ENCODE results near the gene EAF2.

EAF2 gene

GRCh38 chr3:121817753-121818152 lies 17.3 kb upstream of the EAF2 start:
- Histone ChIP-seq H2BK120ac (ENCODE audit: low read depth, low read length) (no peak overlapping the region), H3K23ac (ENCODE audit: low read depth, low read length, poor library complexity) (no peak overlapping the region), H3K4me1 (ENCODE audit: control insufficient read depth in 2 of 2, insufficient read depth in 1 of 2, low read depth in 1 of 2, low read length in 2 of 2) (no peaks in the 10 kb centered on the region), H3K4me3 (ENCODE audit: low read length in 2 of 2) (no peak overlapping the region), H3K27ac (replicated peaks; ENCODE audit: low read length) (no peak overlapping the region), H3K27me3 (ENCODE audit: control insufficient read depth in 3 of 3, insufficient read depth in 3 of 3, low read depth in 1 of 3, low read length in 3 of 3) (no peaks in the 10 kb centered on the region), H4K91ac (ENCODE audit: low read depth, low read length, poor library complexity) (no peak overlapping the region), H2AFZ (ENCODE audit: low read length) (no peak overlapping the region), H4K8ac (ENCODE audit: low read depth, low read length) (no peak overlapping the region), H2BK12ac (ENCODE audit: low read length) (no peak overlapping the region), H3K18ac (ENCODE audit: low read length) (no peak overlapping the region), H2BK15ac (ENCODE audit: low read length) (no peak overlapping the region), H3K4ac (ENCODE audit: low read length) (no peak overlapping the region), H3K79me1 (ENCODE audit: low read depth, low read length) (peaks cover 2% of the 10 kb centered on the region), H3K36me3 (replicated peaks in 1 of 2; ENCODE audit: control insufficient read depth in 2 of 2, insufficient read depth in 2 of 2, low read length in 2 of 2) (peaks cover 9 to 59% of the 10 kb centered on the region in 2 donors), H3K9me3 (replicated peaks in 1 of 2; ENCODE audit: control insufficient read depth in 2 of 2, insufficient read depth in 1 of 2, low read depth in 1 of 2, low read length in 2 of 2) (peaks cover 0 to 37% of the 10 kb centered on the region in 2 donors), H3K4me2 (ENCODE audit: insufficient read depth, low read length, poor library complexity, severe bottlenecking) (no peak overlapping the region), H2BK5ac (ENCODE audit: low read length) (no peak overlapping the region), H3K9ac (ENCODE audit: low read depth, low read length, poor library complexity) (no peak overlapping the region), H3K14ac (ENCODE audit: low read length) (no peak overlapping the region), H2AK5ac (ENCODE audit: low read depth, low read length) (no peak overlapping the region)
- DNase-seq (ENCODE audit: low spot score), result no peak

DNA sequence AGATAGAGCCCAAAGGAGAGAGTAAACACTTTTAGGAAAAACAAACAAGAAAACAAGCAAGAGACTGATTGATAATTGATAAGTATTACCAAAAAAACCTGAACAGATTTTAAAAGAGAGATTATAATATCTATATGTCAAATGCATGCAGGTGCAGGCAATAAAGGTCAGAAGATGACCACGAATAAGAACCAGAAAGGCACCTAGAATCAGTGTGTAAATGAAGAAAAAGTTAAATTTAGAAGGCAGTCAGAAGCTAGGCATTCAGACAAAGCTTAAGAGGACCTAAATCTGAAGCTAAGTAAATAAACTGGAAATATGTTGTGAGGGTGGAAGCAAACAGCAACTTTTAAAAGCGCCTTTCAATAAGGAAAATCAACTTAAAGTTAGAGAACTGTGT lies 16.4 kb upstream of the EAF2 start:
- DNase-seq (ENCODE audit: low spot score), result no peak
- Histone ChIP-seq H3K27ac (replicated peaks; ENCODE audit: low read length) (no peak overlapping the region), H2BK5ac (ENCODE audit: low read length) (no peak overlapping the region), H4K91ac (ENCODE audit: low read depth, low read length, poor library complexity) (no peak overlapping the region), H3K36me3 (replicated peaks in 1 of 2; ENCODE audit: control insufficient read depth in 2 of 2, insufficient read depth in 2 of 2, low read length in 2 of 2) (peaks cover 9 to 66% of the 10 kb centered on the region in 2 donors), H3K23ac (ENCODE audit: low read depth, low read length, poor library complexity) (no peak overlapping the region), H4K8ac (ENCODE audit: low read depth, low read length) (no peak overlapping the region), H2BK15ac (ENCODE audit: low read length) (no peak overlapping the region), H3K4me3 (ENCODE audit: low read length in 2 of 2) (no peak overlapping the region), H2BK12ac (ENCODE audit: low read length) (no peak overlapping the region), H3K9me3 (replicated peaks in 1 of 2; ENCODE audit: control insufficient read depth in 2 of 2, insufficient read depth in 1 of 2, low read depth in 1 of 2, low read length in 2 of 2) (peaks cover 0 to 45% of the 10 kb centered on the region in 2 donors), H2AK5ac (ENCODE audit: low read depth, low read length) (no peak overlapping the region), H3K9ac (ENCODE audit: low read depth, low read length, poor library complexity) (no peak overlapping the region), H3K4ac (ENCODE audit: low read length) (no peak overlapping the region), H3K14ac (ENCODE audit: low read length) (no peak overlapping the region), H2BK120ac (ENCODE audit: low read depth, low read length) (no peak overlapping the region), H3K27me3 (ENCODE audit: control insufficient read depth in 3 of 3, insufficient read depth in 3 of 3, low read depth in 1 of 3, low read length in 3 of 3) (no peaks in the 10 kb centered on the region), H3K4me2 (ENCODE audit: insufficient read depth, low read length, poor library complexity, severe bottlenecking) (no peak overlapping the region), H3K4me1 (ENCODE audit: control insufficient read depth in 2 of 2, insufficient read depth in 1 of 2, low read depth in 1 of 2, low read length in 2 of 2) (no peaks in the 10 kb centered on the region), H3K18ac (ENCODE audit: low read length) (no peak overlapping the region), H2AFZ (ENCODE audit: low read length) (no peak overlapping the region), H3K79me1 (ENCODE audit: low read depth, low read length) (peaks cover 2% of the 10 kb centered on the region)
- no CpG with 5 or more reads among the region's 2 CpGs for WGBS, 2 donors (ENCODE audit: extremely low coverage in 2 of 2, insufficient read length in 2 of 2, insufficient replicate concordance in 1 of 2)

GRCh38 chr3:121819236-121819635 lies 15.8 kb upstream of the EAF2 start:
- Histone ChIP-seq H3K18ac (ENCODE audit: low read length) (no peak overlapping the region), H4K8ac (ENCODE audit: low read depth, low read length) (no peak overlapping the region), H2BK5ac (ENCODE audit: low read length) (no peak overlapping the region), H2BK12ac (ENCODE audit: low read length) (no peak overlapping the region), H4K91ac (ENCODE audit: low read depth, low read length, poor library complexity) (no peak overlapping the region), H3K4me3 (ENCODE audit: low read length in 2 of 2) (no peak overlapping the region), H3K4me2 (ENCODE audit: insufficient read depth, low read length, poor library complexity, severe bottlenecking) (no peak overlapping the region), H3K14ac (ENCODE audit: low read length) (no peak overlapping the region), H2BK120ac (ENCODE audit: low read depth, low read length) (no peak overlapping the region), H2AFZ (ENCODE audit: low read length) (no peak overlapping the region), H3K4ac (ENCODE audit: low read length) (no peak overlapping the region), H3K9ac (ENCODE audit: low read depth, low read length, poor library complexity) (no peak overlapping the region), H3K23ac (ENCODE audit: low read depth, low read length, poor library complexity) (no peak overlapping the region), H2AK5ac (ENCODE audit: low read depth, low read length) (no peak overlapping the region), H3K36me3 (replicated peaks in 1 of 2; ENCODE audit: control insufficient read depth in 2 of 2, insufficient read depth in 2 of 2, low read length in 2 of 2) (peaks cover 11 to 73% of the 10 kb centered on the region in 2 donors), H3K4me1 (ENCODE audit: control insufficient read depth in 2 of 2, insufficient read depth in 1 of 2, low read depth in 1 of 2, low read length in 2 of 2) (no peaks in the 10 kb centered on the region), H3K9me3 (replicated peaks in 1 of 2; ENCODE audit: control insufficient read depth in 2 of 2, insufficient read depth in 1 of 2, low read depth in 1 of 2, low read length in 2 of 2) (peaks cover 0 to 52% of the 10 kb centered on the region in 2 donors), H3K27me3 (ENCODE audit: control insufficient read depth in 3 of 3, insufficient read depth in 3 of 3, low read depth in 1 of 3, low read length in 3 of 3) (no peaks in the 10 kb centered on the region), H2BK15ac (ENCODE audit: low read length) (no peak overlapping the region), H3K79me1 (ENCODE audit: low read depth, low read length) (peaks cover 2% of the 10 kb centered on the region), H3K27ac (replicated peaks; ENCODE audit: low read length) (no peak overlapping the region)
- no CpG with 5 or more reads among the region's 3 CpGs for WGBS, 2 donors (ENCODE audit: extremely low coverage in 2 of 2, insufficient read length in 2 of 2, insufficient replicate concordance in 1 of 2)
- DNase-seq (ENCODE audit: low spot score), result no peak

GRCh38 chr3:121821421-121822199 lies 13.4 kb upstream of the EAF2 start:
- H3K27me3 ChIP-seq (ENCODE audit: control insufficient read depth in 3 of 3, insufficient read depth in 3 of 3, low read depth in 1 of 3, low read length in 3 of 3), result no peaks in the 10 kb centered on the region
- no peak overlapping the region for H3K4me2 ChIP-seq (ENCODE audit: insufficient read depth, low read length, poor library complexity, severe bottlenecking)
- no peak overlapping the region for H4K91ac ChIP-seq (ENCODE audit: low read depth, low read length, poor library complexity)
- peaks cover 0 to 64% of the 10 kb centered on the region in 2 donors for H3K9me3 ChIP-seq (replicated peaks in 1 of 2; ENCODE audit: control insufficient read depth in 2 of 2, insufficient read depth in 1 of 2, low read depth in 1 of 2, low read length in 2 of 2)
- no peak overlapping the region for H2BK12ac ChIP-seq (ENCODE audit: low read length)
- no peak overlapping the region for H4K8ac ChIP-seq (ENCODE audit: low read depth, low read length)
- no peak overlapping the region for H3K9ac ChIP-seq (ENCODE audit: low read depth, low read length, poor library complexity)
- no peak overlapping the region for H3K27ac ChIP-seq (replicated peaks; ENCODE audit: low read length)
- H3K79me1 ChIP-seq (ENCODE audit: low read depth, low read length), result peaks cover 2% of the 10 kb centered on the region
- no peak overlapping the region for H2BK5ac ChIP-seq (ENCODE audit: low read length)
- H2BK120ac ChIP-seq (ENCODE audit: low read depth, low read length), result no peak overlapping the region
- no peak overlapping the region for H2BK15ac ChIP-seq (ENCODE audit: low read length)
- H2AK5ac ChIP-seq (ENCODE audit: low read depth, low read length), result no peak overlapping the region
- no peak overlapping the region for H2AFZ ChIP-seq (ENCODE audit: low read length)
- no peak overlapping the region for H3K4me3 ChIP-seq (ENCODE audit: low read length in 2 of 2)
- no peak overlapping the region for H3K14ac ChIP-seq (ENCODE audit: low read length)
- H3K36me3 ChIP-seq (replicated peaks in 1 of 2; ENCODE audit: control insufficient read depth in 2 of 2, insufficient read depth in 2 of 2, low read length in 2 of 2), result peaks cover 15 to 95% of the 10 kb centered on the region in 2 donors
- H3K4ac ChIP-seq (ENCODE audit: low read length), result no peak overlapping the region
- H3K23ac ChIP-seq (ENCODE audit: low read depth, low read length, poor library complexity), result no peak overlapping the region
- WGBS, 2 donors (ENCODE audit: extremely low coverage in 2 of 2, insufficient read length in 2 of 2, insufficient replicate concordance in 1 of 2), result no CpG with 5 or more reads among the region's 2 CpGs
- no peak overlapping the region for H3K18ac ChIP-seq (ENCODE audit: low read length)
- no peak for DNase-seq (ENCODE audit: low spot score)
- H3K4me1 ChIP-seq (ENCODE audit: control insufficient read depth in 2 of 2, insufficient read depth in 1 of 2, low read depth in 1 of 2, low read length in 2 of 2), result no peaks in the 10 kb centered on the region
